Gastrocnemius medialis (tissue), 4 donors: ENCODE measurements around the gene AUTS2. TPM values are rescaled to one million over a fixed set of nuclear protein-coding genes. Genes with fewer than 3 reads are reported as not detected.

Experiments used
- ATAC-seq, 2 donors: fragments of 150-250 bp; one replicate each; pipeline ENCODE4 v1.9.1; 2016
- DNase-seq, 2 donors: peaks; one replicate each; pipeline ENCODE4 v3.0.0-alpha.2; 2019
- H3K27ac ChIP-seq, 4 donors: fragments of 200-600 bp; sonication (generic); 1 replicate in 1 of 4; 2 replicates in 3 of 4; pipeline ENCODE4 v1.5.1; 2016 to 2018; ENCODE audit warnings: mild to moderate bottlenecking in 2 of 4, moderate library complexity in 1 of 4
- H3K27me3 ChIP-seq, 3 donors: fragments of 200-600 bp; sonication (generic) in 2 of 3; 1 replicate in 1 of 3; 2 replicates in 2 of 3; pipeline versions ENCODE4 v1.5.1 to v1.6.0; 2016 to 2019; ENCODE audit warnings: mild to moderate bottlenecking in 1 of 3, moderate library complexity in 1 of 3
- H3K36me3 ChIP-seq, 2 donors: fragments of 200-600 bp; sonication (generic) in 1 of 2; one replicate each; pipeline ENCODE4 v1.5.1; 2017 to 2018
- H3K4me1 ChIP-seq, 2 donors: fragments of 200-600 bp; sonication (generic) in 1 of 2; one replicate each; pipeline ENCODE4 v1.5.1; 2016 to 2017; ENCODE audit warnings: mild to moderate bottlenecking in 2 of 2
- H3K4me3 ChIP-seq, 4 donors: fragments of 200-600 bp; sonication (generic) in 3 of 4; 1 replicate in 1 of 4; 2 replicates in 3 of 4; pipeline ENCODE4 v1.5.1; 2016 to 2019; ENCODE audit warnings: mild to moderate bottlenecking in 2 of 4
- H3K9me3 ChIP-seq, 3 donors: fragments of 200-600 bp; sonication (generic) in 2 of 3; 1 replicate in 1 of 3; 2 replicates in 2 of 3; pipeline ENCODE4 v1.5.1; 2016 to 2019
- CTCF ChIP-seq, 5 experiments: fragments of 450-650 bp in 3 of 5; fragments of 200-600 bp in 2 of 5; sonication (generic) in 2 of 5; IDR thresholded peaks in 4 of 5; conservative IDR thresholded peaks in 1 of 5; 1 replicate in 4 of 5; 2 replicates in 1 of 5; pipeline ENCODE4 v1.5.1; 2016 to 2019; ENCODE audit warnings: antibody characterized with exemption in 5 of 5, mild to moderate bottlenecking in 3 of 5, moderate library complexity in 3 of 5
- POLR2A ChIP-seq, 2 donors: fragments of 450-650 bp; IDR thresholded peaks; one replicate each; pipeline ENCODE4 v1.6.1; 2017; ENCODE audit warnings: antibody characterized with exemption in 2 of 2, mild to moderate bottlenecking in 2 of 2, moderate library complexity in 2 of 2
- in situ Hi-C, 4 donors: fragments of 200-750 bp; cut with MboI; loops; one replicate each; pipeline versions ENCODE4 v1.15.0 to v1.8.0; 2017; ENCODE audit warnings: low sequenced_read_pairs in 4 of 4
- intact Hi-C: fragments of 100-400 bp; cut with DNase I; formaldehyde crosslinking; loops from one replicate; pipeline ENCODE4 v1.15.1; 2023; ENCODE audit warnings: low total_unique reads
- total RNA-seq, 4 donors: library from RNA; depleted of rRNA; stranded (reverse); fragments of >200 nt; gene quantifications; one replicate each; pipeline versions ENCODE4 v1.1.0 to v1.2.3, GENCODE V29; 2016

Gene AUTS2
- total RNA-seq, 4 donors from 2014 or later: 2.5 to 16.2 (median 8.5) TPM

- ATAC-seq (no peak), DNase-seq (no peak)
- H3K27ac ChIP-seq: peak overlapping the region in 3 of 4 donors; percentile 4 to 30 (median 14)
- H3K36me3 ChIP-seq: no peaks in the 10 kb centered on the region
- H3K27me3 ChIP-seq: no peaks in the 10 kb centered on the region
- TF ChIP-seq CTCF (IDR thresholded peaks at IDR 0.05 in 4 of 5, conservative IDR thresholded peaks at IDR 0.05 in 1 of 5) (peak in 1 of 5 experiments; percentile 16), POLR2A (IDR thresholded peaks at IDR 0.05) (no peak)
- H3K9me3 ChIP-seq: no peaks in the 10 kb centered on the region
- peaks cover 7 to 29% of the 10 kb centered on the region in 2 donors for H3K4me1 ChIP-seq
- in situ Hi-C loops: no loop called here
- no peak overlapping the region for H3K4me3 ChIP-seq
- intact Hi-C loops: no loop called here
These were observed 79.0 kb downstream of the AUTS2 start for GRCh38 chr7:69677054-69677852.

GRCh38 chr7:69677881-69678493 lies 79.7 kb downstream of the AUTS2 start:
- Histone ChIP-seq H3K9me3 (no peaks in the 10 kb centered on the region), H3K27me3 (no peaks in the 10 kb centered on the region), H3K4me3 (no peak overlapping the region), H3K27ac (peak overlapping the region; percentile 4 to 35 (median 22)), H3K4me1 (peaks cover 7 to 28% of the 10 kb centered on the region in 2 donors), H3K36me3 (no peaks in the 10 kb centered on the region)
- no peak for TF ChIP-seq POLR2A (IDR thresholded peaks at IDR 0.05)
- no peak for TF ChIP-seq CTCF (IDR thresholded peaks at IDR 0.05 in 4 of 5, conservative IDR thresholded peaks at IDR 0.05 in 1 of 5)
- DNase-seq: no peak
- in situ Hi-C loops (no loop called here), intact Hi-C loops (no loop called here)
- no peak for ATAC-seq

- intact Hi-C loops: no loop called here
- Histone ChIP-seq H3K27ac (peak overlapping the region; percentile 4 to 35 (median 21)), H3K36me3 (no peaks in the 10 kb centered on the region), H3K4me3 (no peak overlapping the region), H3K27me3 (no peaks in the 10 kb centered on the region), H3K4me1 (peaks cover 7 to 26% of the 10 kb centered on the region in 2 donors), H3K9me3 (no peaks in the 10 kb centered on the region)
- in situ Hi-C loops: no loop called here
- ATAC-seq (no peak), DNase-seq (no peak)
- TF ChIP-seq POLR2A (IDR thresholded peaks at IDR 0.05): no peak
- TF ChIP-seq CTCF (IDR thresholded peaks at IDR 0.05 in 4 of 5, conservative IDR thresholded peaks at IDR 0.05 in 1 of 5): no peak
These were observed 80.4 kb downstream of the AUTS2 start for GRCh38 chr7:69678494-69679187.

- intact Hi-C loops (no loop called here), in situ Hi-C loops (no loop called here)
- DNase-seq: no peak
- Histone ChIP-seq H3K9me3 (no peaks in the 10 kb centered on the region), H3K36me3 (no peaks in the 10 kb centered on the region), H3K27me3 (no peaks in the 10 kb centered on the region), H3K27ac (no peak overlapping the region), H3K4me1 (peaks cover 13 to 33% of the 10 kb centered on the region in 2 donors), H3K4me3 (no peak overlapping the region)
- ATAC-seq: no peak
- TF ChIP-seq POLR2A (IDR thresholded peaks at IDR 0.05) (no peak), CTCF (IDR thresholded peaks at IDR 0.05 in 4 of 5, conservative IDR thresholded peaks at IDR 0.05 in 1 of 5) (no peak)
These were observed 82.9 kb downstream of the AUTS2 start for GRCh38 chr7:69681181-69681580.
